HEK293 (cell line): ENCODE measurements around the gene FGF12.
"Not testable (repeated sequence)": the region's sequence is repeated elsewhere in the genome, so short reads cannot be mapped to it uniquely, and the experiment has no call there.

Experiments used
- CTCF ChIA-PET: fragments of 350-600 bp; formaldehyde crosslinking; extraction: SDS; loops from one replicate; lab custom pipeline; 2021; ENCODE audit warnings: antibody characterized with exemption; lab: Yijun Ruan, JAX
- POLR2A ChIA-PET: fragments of 300-600 bp; formaldehyde crosslinking; extraction: SDS; loops from one replicate; lab custom pipeline; 2020; ENCODE audit warnings: antibody characterized with exemption, inconsistent platforms; lab: Yijun Ruan, JAX
- H3K27ac ChIP-seq: fragments of 200-500 bp; sonication (Bioruptor generic); 2 replicates; pipeline ENCODE4 v1.5.1; 2014; ENCODE audit warnings: low read depth, low read length, control low read depth, inconsistent platforms; ENCODE audit errors: extremely low read depth
- H3K36me3 ChIP-seq, 2 experiments: fragments of 200-500 bp in 1 of 2; sonication (Bioruptor generic) in 1 of 2; 1 replicate in 1 of 2; 2 replicates in 1 of 2; pipeline ENCODE4 v1.5.1; 2014 to 2017; ENCODE audit warnings: inconsistent platforms in 2 of 2, low read length in 2 of 2; ENCODE audit not compliant: control insufficient read depth in 2 of 2, insufficient read depth in 1 of 2
- H3K4me1 ChIP-seq: fragments of 200-500 bp; sonication (Bioruptor generic); 2 replicates; pipeline ENCODE4 v1.5.1; 2014; ENCODE audit warnings: mild to moderate bottlenecking, low read length, inconsistent platforms; ENCODE audit not compliant: control insufficient read depth, insufficient read depth
- H3K4me3 ChIP-seq: 2 replicates; pipeline ENCODE4 v1.5.1; 2011; ENCODE audit warnings: low read depth, mild to moderate bottlenecking, control low read depth, low read length, moderate library complexity
- H3K9me3 ChIP-seq: fragments of 200-500 bp; sonication (Bioruptor generic); 2 replicates; pipeline ENCODE4 v1.5.1; 2014; ENCODE audit warnings: low read depth, low read length, inconsistent platforms; ENCODE audit not compliant: control insufficient read depth, insufficient read depth
- BCL11B ChIP-seq: fragments of 450-650 bp; formaldehyde crosslinking; IDR thresholded peaks from 2 replicates; pipeline ENCODE4 v1.5.1; 2016; ENCODE audit warnings: low read depth, missing biosample characterization, missing genetic modification characterization
- ELK4 ChIP-seq: IDR thresholded peaks from 2 replicates; pipeline ENCODE4 v1.6.1; 2011; ENCODE audit warnings: mild to moderate bottlenecking, low read depth, low read length, borderline replicate concordance
- HOXC10 ChIP-seq: sonication (generic); formaldehyde crosslinking; IDR thresholded peaks from 2 replicates; pipeline ENCODE4 v1.8.1; 2023; ENCODE audit warnings: mild to moderate bottlenecking, missing genetic modification reagents
- KLF7 ChIP-seq: fragments of 450-650 bp; formaldehyde crosslinking; IDR thresholded peaks from 2 replicates; pipeline ENCODE4 v1.5.1; 2016; ENCODE audit warnings: missing biosample characterization, missing genetic modification characterization, borderline replicate concordance
- MZF1 ChIP-seq: fragments of 450-650 bp; formaldehyde crosslinking; IDR thresholded peaks from 2 replicates; pipeline ENCODE4 v1.5.1; 2017; ENCODE audit warnings: missing biosample characterization, missing genetic modification characterization, borderline replicate concordance
- RBAK ChIP-seq: fragments of 450-650 bp; formaldehyde crosslinking; IDR thresholded peaks from 2 replicates; pipeline ENCODE4 v1.5.1; 2016; ENCODE audit warnings: missing biosample characterization, missing genetic modification characterization
- SALL2 ChIP-seq: fragments of 450-650 bp; formaldehyde crosslinking; IDR thresholded peaks from 2 replicates; pipeline ENCODE4 v1.5.0; 2017; ENCODE audit warnings: missing biosample characterization, mild to moderate bottlenecking, missing genetic modification characterization, borderline replicate concordance
- SCRT1 ChIP-seq: fragments of 450-650 bp; formaldehyde crosslinking; IDR thresholded peaks from 2 replicates; pipeline ENCODE4 v1.5.1; 2016; ENCODE audit warnings: missing biosample characterization, missing genetic modification characterization, borderline replicate concordance
- SCRT2 ChIP-seq: fragments of 450-650 bp; formaldehyde crosslinking; IDR thresholded peaks from 2 replicates; pipeline ENCODE4 v1.5.1; 2016; ENCODE audit warnings: missing biosample characterization, missing genetic modification characterization
- YY2 ChIP-seq: fragments of 450-650 bp; formaldehyde crosslinking; IDR thresholded peaks from 2 replicates; pipeline ENCODE4 v1.5.1; 2016; ENCODE audit warnings: missing biosample characterization, missing genetic modification characterization
- ZEB2 ChIP-seq: fragments of 450-650 bp; formaldehyde crosslinking; IDR thresholded peaks from 2 replicates; pipeline ENCODE4 v1.5.1; 2016; ENCODE audit warnings: missing biosample characterization, missing genetic modification characterization
- ZNF146 ChIP-seq: fragments of 450-650 bp; formaldehyde crosslinking; IDR thresholded peaks from 2 replicates; pipeline ENCODE4 v1.5.1; 2016; ENCODE audit warnings: missing biosample characterization, missing genetic modification characterization
- ZNF169 ChIP-seq: fragments of 450-650 bp; formaldehyde crosslinking; IDR thresholded peaks from 2 replicates; pipeline ENCODE4 v1.5.1; 2016; ENCODE audit warnings: missing biosample characterization, missing genetic modification characterization
- ZNF174 ChIP-seq: fragments of 450-650 bp; formaldehyde crosslinking; IDR thresholded peaks from 2 replicates; pipeline ENCODE4 v1.5.0; 2017; ENCODE audit warnings: missing biosample characterization, mild to moderate bottlenecking, missing genetic modification characterization
- ZNF184 ChIP-seq: fragments of 450-650 bp; IDR thresholded peaks from 2 replicates; pipeline ENCODE4 v1.5.1; 2018; ENCODE audit warnings: missing biosample characterization, mild to moderate bottlenecking, missing genetic modification characterization
- ZNF391 ChIP-seq: fragments of 450-650 bp; formaldehyde crosslinking; IDR thresholded peaks from 2 replicates; pipeline ENCODE4 v1.5.1; 2016; ENCODE audit warnings: low read depth, missing biosample characterization, missing genetic modification characterization, borderline replicate concordance
- ZNF473 ChIP-seq: fragments of 450-650 bp; formaldehyde crosslinking; IDR thresholded peaks from 2 replicates; pipeline ENCODE4 v1.5.1; 2017; ENCODE audit warnings: missing biosample characterization, missing genetic modification characterization
- ZNF510 ChIP-seq: fragments of 450-650 bp; formaldehyde crosslinking; IDR thresholded peaks from 2 replicates; pipeline ENCODE4 v1.5.1; 2018; ENCODE audit warnings: mild to moderate bottlenecking, missing genetic modification characterization, missing biosample characterization; ENCODE audit not compliant: insufficient replicate concordance
- ZNF530 ChIP-seq: fragments of 450-650 bp; formaldehyde crosslinking; IDR thresholded peaks from 2 replicates; pipeline ENCODE4 v1.5.1; 2016; ENCODE audit warnings: low read depth, missing biosample characterization, missing genetic modification characterization
- ZNF549 ChIP-seq: fragments of 450-650 bp; IDR thresholded peaks from 2 replicates; pipeline ENCODE4 v1.5.1; 2018; ENCODE audit warnings: missing biosample characterization, missing genetic modification characterization, mild to moderate bottlenecking, inconsistent platforms, moderate library complexity
- ZNF664 ChIP-seq: fragments of 450-650 bp; formaldehyde crosslinking; IDR thresholded peaks from 2 replicates; pipeline ENCODE4 v1.5.1; 2016; ENCODE audit warnings: missing biosample characterization, missing genetic modification characterization
- ZNF785 ChIP-seq: fragments of 450-650 bp; formaldehyde crosslinking; IDR thresholded peaks from 2 replicates; pipeline ENCODE4 v1.5.1; 2016; ENCODE audit warnings: missing biosample characterization, missing genetic modification characterization
- ZNF791 ChIP-seq: fragments of 450-650 bp; formaldehyde crosslinking; IDR thresholded peaks from 2 replicates; pipeline ENCODE4 v1.5.1; 2016; ENCODE audit warnings: missing biosample characterization, missing genetic modification characterization
- TF ChIP-seq, protein P1 (sequence below): fragments of 450-650 bp; formaldehyde crosslinking; optimal IDR thresholded peaks from 2 replicates; pipeline ENCODE3; 2016; ENCODE audit warnings: missing biosample characterization, mild to moderate bottlenecking, missing genetic modification characterization
- TF ChIP-seq, protein P2 (sequence below): fragments of 450-650 bp; formaldehyde crosslinking; IDR thresholded peaks from 2 replicates; pipeline ENCODE4 v1.5.1; 2017; ENCODE audit warnings: missing biosample characterization, missing genetic modification characterization

The FGF12 gene

DNA sequence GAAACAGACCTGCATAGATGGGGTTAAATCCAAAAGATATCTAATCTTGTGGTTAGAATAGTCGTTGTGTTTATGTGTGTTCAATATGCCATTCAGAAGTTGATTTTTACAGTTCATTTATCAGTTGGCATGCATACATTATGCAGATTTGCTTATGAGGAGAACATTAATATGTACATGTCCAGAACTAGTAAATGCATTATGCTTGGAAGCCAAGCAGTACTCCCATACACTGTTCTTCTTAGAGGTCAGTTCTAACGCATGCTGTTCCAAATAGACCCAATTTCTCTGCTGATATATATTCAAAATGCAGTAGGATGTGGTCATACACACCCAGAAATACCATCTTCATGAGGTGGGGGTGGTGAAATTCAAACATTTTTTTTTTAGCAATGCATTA, 956 bp downstream of the FGF12 start (continued):
- TF ChIP-seq SALL2 (no peak), ZNF510 (no peak), ZNF664 (tag by site-specific recombination) (no peak), BCL11B (tag by site-specific recombination) (no peak), ZNF169 (tag by site-specific recombination) (no peak), ZNF785 (tag by site-specific recombination) (no peak)
- TF ChIP-seq, protein P1, sequence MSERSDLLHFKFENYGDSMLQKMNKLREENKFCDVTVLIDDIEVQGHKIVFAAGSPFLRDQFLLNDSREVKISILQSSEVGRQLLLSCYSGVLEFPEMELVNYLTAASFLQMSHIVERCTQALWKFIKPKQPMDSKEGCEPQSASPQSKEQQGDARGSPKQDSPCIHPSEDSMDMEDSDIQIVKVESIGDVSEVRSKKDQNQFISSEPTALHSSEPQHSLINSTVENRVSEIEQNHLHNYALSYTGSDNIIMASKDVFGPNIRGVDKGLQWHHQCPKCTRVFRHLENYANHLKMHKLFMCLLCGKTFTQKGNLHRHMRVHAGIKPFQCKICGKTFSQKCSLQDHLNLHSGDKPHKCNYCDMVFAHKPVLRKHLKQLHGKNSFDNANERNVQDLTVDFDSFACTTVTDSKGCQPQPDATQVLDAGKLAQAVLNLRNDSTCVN (tag by site-specific recombination), result no peak

GRCh38 chr3:192719964-192720363, 7.4 kb downstream of the FGF12 start:
- H3K27ac ChIP-seq, result no peak overlapping the region

DNA sequence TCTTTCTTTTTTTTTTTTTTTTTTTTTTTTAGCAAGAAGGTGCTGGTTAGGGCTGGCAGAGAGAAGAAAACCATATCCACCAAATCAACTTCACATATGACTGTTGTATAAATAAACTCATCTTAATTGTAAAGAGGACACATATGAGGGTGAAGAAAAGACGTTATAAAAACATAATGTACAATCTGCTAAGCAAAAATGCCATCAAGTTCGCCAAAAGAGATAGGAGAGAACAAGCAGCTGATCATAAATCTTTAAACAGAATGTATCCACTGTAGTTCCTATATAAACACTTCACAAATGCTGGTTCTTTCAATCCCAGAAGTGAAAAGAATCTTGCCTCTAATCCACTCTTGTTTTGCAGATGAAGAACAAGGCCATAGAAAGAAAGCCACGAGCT, 9.2 kb downstream of the FGF12 start:
- H3K4me1 ChIP-seq, result no peaks in the 10 kb centered on the region
- H3K36me3 ChIP-seq, result no peaks in the 10 kb centered on the region
- TF ChIP-seq ZNF510 (no peak), ZNF391 (tag by site-specific recombination) (no peak), SCRT1 (tag by site-specific recombination) (no peak), YY2 (tag by site-specific recombination) (no peak)
- POLR2A ChIA-PET, result no interaction called here
- CTCF ChIA-PET, result no interaction called here
- no peak overlapping the region for H3K4me3 ChIP-seq
- no peaks in the 10 kb centered on the region for H3K9me3 ChIP-seq
- no peak overlapping the region for H3K27ac ChIP-seq

More at GRCh38 chr3:192719964-192720363, 7.4 kb downstream of the FGF12 start:
- CTCF ChIA-PET, result no interaction called here
- H3K4me1 ChIP-seq, result no peaks in the 10 kb centered on the region
- TF ChIP-seq SCRT2, result peak; percentile 47; the same call in 1 of the 2 replicates
- TF ChIP-seq ZNF473, result no peak
- no peak for TF ChIP-seq HOXC10
- TF ChIP-seq KLF7 (tag by site-specific recombination), result no peak
- TF ChIP-seq, all 188 proteins: peak for 1
- H3K4me3 ChIP-seq, result no peak overlapping the region
- POLR2A ChIA-PET, result no interaction called here
- H3K9me3 ChIP-seq, result no peaks in the 10 kb centered on the region
- H3K36me3 ChIP-seq, result no peaks in the 10 kb centered on the region

GRCh38 chr3:192715126-192715525, 12.2 kb downstream of the FGF12 start:
- Histone ChIP-seq H3K27ac (no peak overlapping the region), H3K4me1 (no peaks in the 10 kb centered on the region), H3K9me3 (no peaks in the 10 kb centered on the region), H3K36me3 (no peaks in the 10 kb centered on the region), H3K4me3 (no peak overlapping the region)
- CTCF ChIA-PET, result no interaction called here
- no peak for TF ChIP-seq ZNF184 (tag by site-specific recombination)
- TF ChIP-seq ELK4, result no peak
- no peak for TF ChIP-seq RBAK (tag by site-specific recombination)
- TF ChIP-seq ZNF530 (tag by site-specific recombination), result no peak
- no peak for TF ChIP-seq ZNF174 (tag by site-specific recombination)
- no peak for TF ChIP-seq MZF1 (tag by site-specific recombination)
- no peak for TF ChIP-seq ZNF549
- TF ChIP-seq ZEB2 (tag by site-specific recombination), result no peak
- TF ChIP-seq ZNF146 (tag by site-specific recombination), result no peak
- TF ChIP-seq ZNF791 (tag by site-specific recombination), result no peak
- TF ChIP-seq, protein P2, sequence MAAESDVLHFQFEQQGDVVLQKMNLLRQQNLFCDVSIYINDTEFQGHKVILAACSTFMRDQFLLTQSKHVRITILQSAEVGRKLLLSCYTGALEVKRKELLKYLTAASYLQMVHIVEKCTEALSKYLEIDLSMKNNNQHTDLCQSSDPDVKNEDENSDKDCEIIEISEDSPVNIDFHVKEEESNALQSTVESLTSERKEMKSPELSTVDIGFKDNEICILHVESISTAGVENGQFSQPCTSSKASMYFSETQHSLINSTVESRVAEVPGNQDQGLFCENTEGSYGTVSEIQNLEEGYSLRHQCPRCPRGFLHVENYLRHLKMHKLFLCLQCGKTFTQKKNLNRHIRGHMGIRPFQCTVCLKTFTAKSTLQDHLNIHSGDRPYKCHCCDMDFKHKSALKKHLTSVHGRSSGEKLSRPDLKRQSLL (tag by site-specific recombination), result no peak
- POLR2A ChIA-PET, result no interaction called here

- H3K36me3 ChIP-seq, H3K27ac ChIP-seq, POLR2A ChIA-PET, CTCF ChIA-PET, H3K9me3 ChIP-seq, H3K4me3 ChIP-seq, H3K4me1 ChIP-seq: not testable (repeated sequence)
Observed at GRCh38 chr3:192711126-192711525, 16.2 kb downstream of the FGF12 start.
